Brain pericyte (primary cell): ENCODE results near the gene PTH2R.
"Not testable (repeated sequence)": the region's sequence is repeated elsewhere in the genome, so short reads cannot be mapped to it uniquely, and the experiment has no call there.

ENCODE experiments used
- DNase-seq: peaks from one replicate; pipeline ENCODE4 v3.0.0-alpha.2; 2012; ENCODE audit warnings: low read depth, low spot score

Gene PTH2R

GRCh38 chr2:208482453-208483015 is 75.9 kb downstream of the PTH2R start:
- DNase-seq: not testable (repeated sequence)

- no peak for DNase-seq
Observed at GRCh38 chr2:208485390-208485789, 78.8 kb downstream of the PTH2R start.

- no peak for DNase-seq
Observed at GRCh38 chr2:208488686-208489564, 82.3 kb downstream of the PTH2R start.

GRCh38 chr2:208489687-208490086 is 83.1 kb downstream of the PTH2R start:
- no peak for DNase-seq

GRCh38 chr2:208490492-208490891 is 83.9 kb downstream of the PTH2R start:
- no peak for DNase-seq

- DNase-seq: no peak
Observed at GRCh38 chr2:208491641-208492040, 85.0 kb downstream of the PTH2R start.

GRCh38 chr2:208492069-208492468 is 85.5 kb downstream of the PTH2R start:
- no peak for DNase-seq

- no peak for DNase-seq
Observed at GRCh38 chr2:208493186-208493585, 86.6 kb downstream of the PTH2R start.

GRCh38 chr2:208496129-208496528 is 89.5 kb downstream of the PTH2R start:
- DNase-seq: no peak

- DNase-seq: no peak
Observed at GRCh38 chr2:208501206-208501605, 94.6 kb downstream of the PTH2R start.

GRCh38 chr2:208502288-208502687 is 95.7 kb downstream of the PTH2R start:
- DNase-seq: no peak

- DNase-seq: not testable (repeated sequence)
Observed at GRCh38 chr2:208505365-208505764, 98.8 kb downstream of the PTH2R start.

GRCh38 chr2:208509586-208509985 is 103.0 kb downstream of the PTH2R start:
- no peak for DNase-seq

GRCh38 chr2:208511016-208511415 is 104.4 kb downstream of the PTH2R start:
- DNase-seq: no peak

GRCh38 chr2:208511573-208511972 is 105.0 kb downstream of the PTH2R start:
- DNase-seq: no peak

GRCh38 chr2:208515099-208515498 is 108.5 kb downstream of the PTH2R start:
- DNase-seq: no peak

- DNase-seq: not testable (repeated sequence)
Observed at GRCh38 chr2:208523069-208523468, 116.5 kb downstream of the PTH2R start.

GRCh38 chr2:208525165-208525564 is 118.6 kb downstream of the PTH2R start:
- DNase-seq: not testable (repeated sequence)

- no peak for DNase-seq
Observed at GRCh38 chr2:208529796-208530195, 123.2 kb downstream of the PTH2R start.

GRCh38 chr2:208531361-208531760 is 124.8 kb downstream of the PTH2R start:
- no peak for DNase-seq

GRCh38 chr2:208535578-208535977 is 129.0 kb downstream of the PTH2R start:
- not testable (repeated sequence) for DNase-seq

- no peak for DNase-seq
Observed at GRCh38 chr2:208541461-208541988, 134.9 kb downstream of the PTH2R start.

GRCh38 chr2:208541989-208542464 is 135.4 kb downstream of the PTH2R start:
- DNase-seq: no peak
